BJ (cell line): ENCODE data around the gene FAM89B. TPM values are rescaled to one million over a fixed set of nuclear protein-coding genes. Genes with fewer than 3 reads are reported as not detected.

Experiments used
- CTCF ChIA-PET: fragments of 350-600 bp; formaldehyde crosslinking; extraction: SDS; loops from one replicate; lab custom pipeline; 2021; ENCODE audit warnings: antibody characterized with exemption, inconsistent platforms; lab: Yijun Ruan, JAX
- POLR2A ChIA-PET: fragments of 300-600 bp; sonication (Branson Sonifier 250); formaldehyde crosslinking; extraction: SDS; loops from one replicate; lab custom pipeline; 2021; ENCODE audit warnings: antibody characterized with exemption; lab: Charles Lee
- DNase-seq: peaks from one replicate; pipeline ENCODE4 v3.0.0-alpha.2; 2011; ENCODE audit warnings: low read depth
- H3K27me3 ChIP-seq: 2 replicates; pipeline ENCODE4 v1.6.0; 2011; ENCODE audit warnings: low read length; ENCODE audit not compliant: control insufficient read depth, insufficient read depth
- H3K36me3 ChIP-seq: 2 replicates; pipeline ENCODE4 v1.5.1; 2011; ENCODE audit warnings: low read length; ENCODE audit not compliant: control insufficient read depth, insufficient read depth
- H3K4me3 ChIP-seq: 2 replicates; pipeline ENCODE4 v1.5.1; 2011; ENCODE audit warnings: low read depth, mild to moderate bottlenecking, control low read depth, low read length
- polyA plus RNA-seq: library from polyadenylated mRNA; depleted of rRNA; stranded (reverse); fragments of >200 nt; gene quantifications from 2 replicates; pipeline ENCODE4 v1.2.3, GENCODE V29; 2011
- TF ChIP-seq, protein P1 (sequence below): IDR thresholded peaks from 2 replicates; pipeline ENCODE4 v1.5.1; 2011; ENCODE audit warnings: low read depth, mild to moderate bottlenecking, control low read depth, inconsistent platforms, low read length, moderate library complexity; ENCODE audit not compliant: insufficient read depth

The FAM89B gene
- polyA plus RNA-seq, 1 experiment: 56.9 TPM

DNA sequence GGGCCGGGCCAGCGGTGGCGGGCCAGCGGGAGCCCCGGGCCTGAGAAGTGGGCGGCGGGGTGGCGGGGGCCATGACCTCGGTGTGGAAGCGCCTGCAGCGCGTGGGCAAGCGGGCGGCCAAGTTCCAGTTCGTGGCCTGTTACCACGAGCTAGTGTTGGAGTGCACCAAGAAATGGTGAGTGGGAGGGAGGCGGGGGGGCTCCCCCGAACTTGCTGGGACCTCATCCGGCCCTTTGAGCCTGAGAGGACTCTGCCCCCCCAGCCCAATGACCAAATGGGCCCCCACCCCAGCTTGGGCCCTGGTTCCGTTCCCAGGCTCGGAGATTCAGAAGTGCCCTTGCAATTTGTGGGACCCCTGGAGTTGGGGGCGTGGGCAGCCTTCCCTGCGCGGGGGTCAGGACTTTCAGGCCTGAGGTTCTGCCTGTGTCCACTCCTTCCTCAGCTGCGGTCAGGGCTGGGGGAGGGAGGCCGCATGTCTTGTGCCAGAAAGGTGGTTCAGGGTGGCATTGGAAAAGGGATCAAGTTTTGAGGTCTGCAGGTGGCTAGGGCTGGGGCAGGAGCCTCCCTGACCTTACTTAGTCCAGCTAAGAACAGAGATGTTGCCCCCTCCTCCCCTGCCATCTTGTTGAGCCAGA lies 4.0 kb downstream of the FAM89B start:
- POLR2A ChIA-PET: interaction anchor here (0.6 kb wide), 1 partner anchor 144 kb away, joined by 9 read pairs; no protein-coding TSS in a partner anchor
- H3K4me3 ChIP-seq: peak overlapping the region; percentile 74
- CTCF ChIA-PET: interaction anchor here (0.6 to 3.9 kb wide), 9 partner anchors 10 to 159 kb away, joined by 3 to 25 read pairs (median 5); partner anchors contain the start of gene KCNK7
- DNase-seq: no peak
- TF ChIP-seq, protein P1, sequence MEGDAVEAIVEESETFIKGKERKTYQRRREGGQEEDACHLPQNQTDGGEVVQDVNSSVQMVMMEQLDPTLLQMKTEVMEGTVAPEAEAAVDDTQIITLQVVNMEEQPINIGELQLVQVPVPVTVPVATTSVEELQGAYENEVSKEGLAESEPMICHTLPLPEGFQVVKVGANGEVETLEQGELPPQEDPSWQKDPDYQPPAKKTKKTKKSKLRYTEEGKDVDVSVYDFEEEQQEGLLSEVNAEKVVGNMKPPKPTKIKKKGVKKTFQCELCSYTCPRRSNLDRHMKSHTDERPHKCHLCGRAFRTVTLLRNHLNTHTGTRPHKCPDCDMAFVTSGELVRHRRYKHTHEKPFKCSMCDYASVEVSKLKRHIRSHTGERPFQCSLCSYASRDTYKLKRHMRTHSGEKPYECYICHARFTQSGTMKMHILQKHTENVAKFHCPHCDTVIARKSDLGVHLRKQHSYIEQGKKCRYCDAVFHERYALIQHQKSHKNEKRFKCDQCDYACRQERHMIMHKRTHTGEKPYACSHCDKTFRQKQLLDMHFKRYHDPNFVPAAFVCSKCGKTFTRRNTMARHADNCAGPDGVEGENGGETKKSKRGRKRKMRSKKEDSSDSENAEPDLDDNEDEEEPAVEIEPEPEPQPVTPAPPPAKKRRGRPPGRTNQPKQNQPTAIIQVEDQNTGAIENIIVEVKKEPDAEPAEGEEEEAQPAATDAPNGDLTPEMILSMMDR: no peak
- no peaks in the 10 kb centered on the region for H3K27me3 ChIP-seq
- peaks cover 27% of the 10 kb centered on the region for H3K36me3 ChIP-seq

DNA sequence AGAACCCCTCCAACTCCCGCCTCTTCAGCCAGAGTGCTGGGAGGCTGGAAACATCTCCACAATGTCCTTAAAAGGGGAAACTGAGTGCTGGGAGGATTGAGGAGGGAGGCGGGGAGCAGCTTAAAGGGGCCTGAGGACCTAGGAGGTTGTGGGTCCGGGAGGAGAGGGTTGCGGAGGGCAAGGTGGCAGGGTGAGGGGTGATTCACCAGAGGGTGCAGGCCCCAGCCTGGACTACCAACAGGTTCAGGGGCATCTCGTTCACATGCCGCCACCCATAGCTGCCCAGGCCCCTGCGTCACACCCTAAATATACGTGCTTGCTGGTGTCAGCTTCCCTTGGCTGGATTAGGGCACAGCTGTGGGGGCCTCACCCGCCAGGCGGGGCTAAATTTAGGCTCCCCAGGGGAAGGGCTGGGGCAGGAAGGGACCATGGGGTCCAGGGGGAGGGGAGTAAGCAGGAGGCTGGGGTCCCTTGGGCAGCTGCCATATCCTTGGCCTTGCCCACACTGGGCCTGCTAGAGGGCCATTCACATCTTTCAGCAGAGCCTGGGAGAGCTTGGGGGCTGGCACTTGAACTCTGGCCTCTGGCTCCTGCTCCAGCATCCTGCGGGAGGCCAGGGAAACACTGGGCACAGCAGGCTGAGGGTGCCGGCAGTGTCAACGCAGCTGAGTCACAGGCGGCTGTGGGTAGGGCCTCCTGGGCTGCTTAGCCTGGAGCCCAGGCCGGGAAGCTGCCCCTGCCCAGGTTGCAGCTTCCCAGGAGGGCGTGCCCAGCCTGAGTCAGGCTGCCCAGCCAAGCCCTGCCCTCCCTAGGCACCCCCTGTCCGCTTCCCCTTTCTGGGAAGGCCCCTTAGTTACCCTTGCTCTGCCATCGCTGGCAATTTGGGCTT lies 4.8 kb downstream of the FAM89B start:
- H3K27me3 ChIP-seq: no peaks in the 10 kb centered on the region
- H3K36me3 ChIP-seq: peaks cover 30% of the 10 kb centered on the region
- no peak for DNase-seq
- CTCF ChIA-PET: interaction anchor here (0.6 to 3.9 kb wide), 10 partner anchors 9 to 160 kb away, joined by 3 to 25 read pairs (median 4); partner anchors contain the start of genes KCNK7 and PCNX3
- POLR2A ChIA-PET: interaction anchor here (0.6 kb wide), 1 partner anchor 145 kb away, joined by 9 read pairs; no protein-coding TSS in a partner anchor
- TF ChIP-seq, protein P1: no peak
- peak overlapping the region; percentile 74 for H3K4me3 ChIP-seq

DNA sequence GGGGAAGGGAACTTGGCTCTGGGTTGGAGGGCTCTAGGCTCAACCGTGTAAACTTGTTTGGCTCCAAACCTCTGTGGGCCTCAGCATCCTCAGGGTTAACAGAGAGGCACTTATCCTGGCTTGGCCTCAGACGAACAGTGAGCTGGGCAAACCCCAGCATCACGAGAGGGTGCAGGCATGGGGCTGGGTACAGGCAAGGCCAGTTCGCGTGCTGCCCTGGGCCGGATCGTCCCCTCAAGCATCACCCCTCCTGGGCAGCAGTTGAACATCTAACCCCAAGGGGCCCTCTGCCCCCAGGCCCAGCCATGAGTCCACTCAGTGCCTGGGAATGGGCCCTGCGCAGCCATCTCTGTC lies 5.4 kb downstream of the FAM89B start:
- H3K4me3 ChIP-seq: peak overlapping the region; percentile 74
- POLR2A ChIA-PET: no interaction called here
- no peak for DNase-seq
- CTCF ChIA-PET: interaction anchor here (1.0 to 3.9 kb wide), 6 partner anchors 9 to 37 kb away, joined by 3 to 25 read pairs (median 8); partner anchors contain the start of genes KCNK7 and PCNX3
- peaks cover 30% of the 10 kb centered on the region for H3K36me3 ChIP-seq
- TF ChIP-seq, protein P1: no peak
- H3K27me3 ChIP-seq: no peaks in the 10 kb centered on the region

DNA sequence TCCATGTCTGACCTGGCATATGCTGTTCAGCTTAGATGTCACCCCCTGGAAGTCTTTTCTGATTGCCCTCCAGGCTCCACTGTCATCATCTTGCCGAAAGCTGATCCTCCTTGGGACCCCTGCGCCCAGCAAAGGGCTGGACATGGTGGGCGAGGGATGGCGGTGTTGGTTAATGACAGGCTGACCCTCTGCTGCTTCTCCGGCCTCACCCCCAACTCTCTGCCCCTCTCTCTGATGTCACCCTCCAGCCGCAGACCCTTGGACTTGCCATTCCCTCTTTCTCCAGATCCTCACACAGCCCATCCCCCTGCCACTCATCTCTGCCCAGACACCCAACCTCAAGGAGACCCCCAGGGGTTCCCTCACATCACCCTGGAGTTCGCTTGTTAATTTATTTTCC lies 5.8 kb downstream of the FAM89B start:
- POLR2A ChIA-PET: interaction anchor here (0.6 kb wide), 1 partner anchor 159 kb away, joined by 3 read pairs; no protein-coding TSS in a partner anchor
- TF ChIP-seq, protein P1: no peak
- DNase-seq: no peak
- Histone ChIP-seq H3K4me3 (no peak overlapping the region), H3K36me3 (peaks cover 30% of the 10 kb centered on the region), H3K27me3 (no peaks in the 10 kb centered on the region)
- CTCF ChIA-PET: interaction anchor here (0.7 to 3.9 kb wide), 6 partner anchors 8 to 38 kb away, joined by 3 to 25 read pairs (median 8); partner anchors contain the start of gene KCNK7
